Dendritic cell treated with granulocyte-macrophage colony-stimulating factor and Interleukin-4, amounts not matched to agents 40 ng/mL and 50 ng/mL, for 4 days (primary cell): ENCODE measurements around the gene ALDH5A1.

Source experiments
- H3K27ac Mint-ChIP-seq: one replicate; pipeline ENCODE4 v1.8.0; 2022; ENCODE audit warnings: mild to moderate bottlenecking, mixed read lengths
- H3K27me3 Mint-ChIP-seq: one replicate; pipeline ENCODE4 v1.8.0; 2022; ENCODE audit warnings: mild to moderate bottlenecking, mixed read lengths
- H3K36me3 Mint-ChIP-seq: one replicate; pipeline ENCODE4 v1.8.0; 2022; ENCODE audit warnings: low read depth, mixed read lengths
- H3K4me1 Mint-ChIP-seq: one replicate; pipeline ENCODE4 v1.8.0; 2022; ENCODE audit warnings: low read depth, mixed read lengths
- H3K4me3 Mint-ChIP-seq: one replicate; pipeline ENCODE4 v1.8.0; 2022; ENCODE audit warnings: mild to moderate bottlenecking, moderate library complexity, mixed read lengths
- H3K9me3 Mint-ChIP-seq: one replicate; pipeline ENCODE4 v1.8.0; 2022; ENCODE audit warnings: mixed read lengths
- intact Hi-C: fragments of 100-400 bp; cut with micrococcal nuclease; formaldehyde crosslinking; loops from one replicate; pipeline ENCODE4 v1.15.0; 2022

Gene ALDH5A1

DNA sequence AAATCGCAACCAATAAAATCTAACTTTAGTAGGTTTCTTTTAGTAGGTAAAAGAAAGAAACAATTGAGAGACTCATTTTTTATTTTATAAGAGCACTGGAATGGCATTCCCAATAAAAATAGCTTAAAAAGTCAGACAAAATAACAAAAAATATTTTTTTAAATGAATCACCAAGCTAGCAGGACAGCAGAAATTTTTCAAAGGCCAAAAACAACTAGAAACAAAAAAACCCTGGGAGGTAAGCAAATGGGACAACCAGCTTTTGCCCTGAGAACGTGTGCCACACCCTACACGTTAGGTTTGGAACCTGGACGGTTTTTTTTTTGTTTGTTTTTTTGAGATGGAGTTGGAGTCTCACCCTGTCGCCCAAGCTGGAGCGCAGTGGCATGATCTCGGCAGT, 25.0 kb upstream of the ALDH5A1 start:
- H3K36me3 Mint-ChIP-seq = no peaks in the 10 kb centered on the region
- H3K27me3 Mint-ChIP-seq = no peaks in the 10 kb centered on the region

DNA sequence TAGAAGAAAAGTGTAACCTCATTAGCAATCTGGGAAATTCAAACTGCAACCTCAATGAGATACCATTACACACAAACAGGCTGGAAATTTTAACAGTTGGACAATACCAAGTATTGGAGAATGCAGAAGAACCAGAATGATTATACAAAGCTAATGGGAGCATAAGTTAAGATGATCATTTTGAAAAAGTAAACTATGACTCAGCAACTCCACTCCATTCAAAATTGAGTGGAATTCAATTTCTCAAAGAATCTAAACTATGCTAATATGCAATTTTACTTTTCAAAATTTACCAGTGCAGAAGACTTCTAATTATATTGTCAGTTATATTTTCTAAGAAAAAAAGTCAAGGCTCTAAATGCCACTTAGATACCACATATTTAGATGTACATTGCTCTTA, 22.6 kb upstream of the ALDH5A1 start:
- intact Hi-C loops = no loop called here
- Mint-ChIP-seq H3K4me1 (no peaks in the 10 kb centered on the region), H3K9me3 (no peaks in the 10 kb centered on the region)

More for the DNA sequence above, 25.0 kb upstream of the ALDH5A1 start:
- Mint-ChIP-seq H3K27ac (no peak overlapping the region), H3K4me1 (no peaks in the 10 kb centered on the region), H3K9me3 (no peaks in the 10 kb centered on the region), H3K4me3 (no peak overlapping the region)
- intact Hi-C loops = no loop called here

DNA sequence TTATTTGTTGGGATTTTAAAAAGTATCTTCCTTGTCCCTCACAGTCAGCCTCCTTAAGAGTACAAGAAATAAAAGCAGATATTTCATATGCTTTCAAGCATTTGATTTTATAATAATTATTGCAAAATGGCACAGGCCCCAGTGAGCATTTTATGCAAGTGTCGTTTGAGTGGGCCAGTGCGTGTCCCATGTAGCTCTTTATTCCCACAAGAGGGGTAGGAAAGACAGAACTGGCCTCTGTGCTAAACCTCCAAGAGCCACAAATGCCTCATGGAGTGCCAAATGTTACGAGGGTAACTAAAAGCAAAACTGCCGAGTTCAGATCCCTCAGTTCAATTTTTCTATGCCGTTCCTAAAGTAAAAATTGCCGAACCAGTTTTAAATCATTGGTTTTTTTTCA, 18.1 kb upstream of the ALDH5A1 start:
- H3K27me3 Mint-ChIP-seq = no peaks in the 10 kb centered on the region
- H3K4me1 Mint-ChIP-seq = no peaks in the 10 kb centered on the region
- no peaks in the 10 kb centered on the region for H3K36me3 Mint-ChIP-seq
- no peaks in the 10 kb centered on the region for H3K9me3 Mint-ChIP-seq
- no peak overlapping the region for H3K4me3 Mint-ChIP-seq
- intact Hi-C loops = no loop called here
- no peak overlapping the region for H3K27ac Mint-ChIP-seq

More for the DNA sequence above, 22.6 kb upstream of the ALDH5A1 start:
- no peaks in the 10 kb centered on the region for H3K36me3 Mint-ChIP-seq
- H3K27me3 Mint-ChIP-seq = no peaks in the 10 kb centered on the region
- no peak overlapping the region for H3K4me3 Mint-ChIP-seq
- H3K27ac Mint-ChIP-seq = no peak overlapping the region

DNA sequence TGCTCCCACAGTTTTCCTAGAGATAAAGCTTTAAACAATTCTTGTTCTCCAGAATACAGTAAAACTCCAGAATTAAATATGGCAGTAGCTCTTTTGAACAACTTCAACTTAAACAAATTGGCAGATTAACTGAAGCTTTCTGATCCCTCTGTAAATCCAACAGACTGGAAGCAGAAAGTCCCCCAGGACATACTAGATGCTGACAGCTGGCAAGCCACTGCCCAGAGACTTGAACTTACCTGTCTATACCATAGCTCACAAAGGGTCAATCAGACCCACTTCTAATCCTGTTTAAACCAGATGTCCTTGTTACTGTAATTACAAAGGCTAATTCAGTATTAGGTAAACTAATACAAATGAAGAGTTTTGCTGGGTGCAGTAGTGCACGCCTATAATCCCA, 17.7 kb upstream of the ALDH5A1 start:
- no peaks in the 10 kb centered on the region for H3K27me3 Mint-ChIP-seq
- no peak overlapping the region for H3K4me3 Mint-ChIP-seq
- H3K27ac Mint-ChIP-seq = no peak overlapping the region
- no peaks in the 10 kb centered on the region for H3K4me1 Mint-ChIP-seq
- intact Hi-C loops = no loop called here
- no peaks in the 10 kb centered on the region for H3K36me3 Mint-ChIP-seq
- no peaks in the 10 kb centered on the region for H3K9me3 Mint-ChIP-seq

DNA sequence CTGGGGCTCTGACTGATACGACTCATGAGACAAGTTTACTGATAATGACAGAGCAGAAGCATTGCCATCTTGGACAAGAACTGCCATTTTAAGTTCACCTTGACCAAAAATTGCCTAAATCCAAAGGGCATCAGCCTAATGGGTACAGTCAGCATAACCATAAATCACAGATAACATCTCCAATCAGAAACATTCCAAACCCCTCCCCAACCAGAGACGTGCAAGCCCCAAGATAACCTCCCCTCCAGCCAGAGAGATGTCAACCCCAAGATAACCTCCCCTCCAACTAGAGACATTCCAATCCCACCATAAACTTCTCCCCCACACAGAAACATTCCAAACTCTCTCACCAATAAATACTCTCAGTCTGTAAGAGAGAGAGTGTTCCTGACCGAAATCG, 15.9 kb upstream of the ALDH5A1 start:
- H3K4me1 Mint-ChIP-seq = no peaks in the 10 kb centered on the region
- no peak overlapping the region for H3K27ac Mint-ChIP-seq
- no peaks in the 10 kb centered on the region for H3K9me3 Mint-ChIP-seq
- H3K27me3 Mint-ChIP-seq = no peaks in the 10 kb centered on the region
- no peaks in the 10 kb centered on the region for H3K36me3 Mint-ChIP-seq
- intact Hi-C loops = no loop called here
- no peak overlapping the region for H3K4me3 Mint-ChIP-seq

DNA sequence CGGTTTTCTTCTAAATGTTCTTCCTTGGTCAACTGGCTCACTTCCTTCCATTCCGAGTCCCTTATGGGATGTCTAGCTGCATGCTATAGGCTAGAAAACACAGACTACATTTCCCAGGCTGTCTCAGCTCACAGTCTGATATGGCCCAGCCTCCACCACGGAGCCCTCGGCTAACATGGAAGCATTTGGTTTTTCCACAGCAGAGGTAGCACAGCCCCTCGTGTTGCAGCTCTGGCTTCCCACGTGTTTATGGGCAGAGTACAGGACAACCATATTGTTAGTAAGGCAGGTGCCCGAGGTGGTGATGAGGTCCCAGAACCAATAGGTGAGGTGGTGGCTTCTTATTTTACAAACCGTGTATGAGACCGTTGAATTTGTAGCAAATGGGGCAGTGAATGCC, 14.1 kb upstream of the ALDH5A1 start:
- H3K9me3 Mint-ChIP-seq = no peaks in the 10 kb centered on the region
- H3K27ac Mint-ChIP-seq = no peak overlapping the region

DNA sequence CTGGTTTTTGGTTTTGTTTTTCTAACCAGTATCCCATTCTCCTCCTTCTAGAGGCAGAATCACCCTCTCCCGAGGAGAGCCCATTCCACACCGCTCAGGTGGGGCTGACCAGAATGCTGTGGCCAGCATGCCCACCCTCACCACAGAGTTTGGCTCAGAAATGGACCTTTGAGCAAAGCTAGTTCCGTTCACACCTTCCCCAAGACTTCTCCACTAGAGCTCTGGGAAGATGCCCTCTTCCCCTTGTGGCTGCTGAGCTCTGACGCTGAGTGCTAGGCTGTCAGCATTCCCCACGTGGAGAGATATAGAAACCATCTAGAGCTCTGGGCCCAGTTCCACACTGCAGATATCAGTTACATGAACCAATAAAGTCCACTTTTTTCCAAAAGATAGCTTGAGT, 13.3 kb upstream of the ALDH5A1 start:
- H3K27ac Mint-ChIP-seq = no peak overlapping the region
- intact Hi-C loops = no loop called here
- H3K9me3 Mint-ChIP-seq = no peaks in the 10 kb centered on the region
- H3K36me3 Mint-ChIP-seq = no peaks in the 10 kb centered on the region
- no peak overlapping the region for H3K4me3 Mint-ChIP-seq
- no peaks in the 10 kb centered on the region for H3K4me1 Mint-ChIP-seq
- no peaks in the 10 kb centered on the region for H3K27me3 Mint-ChIP-seq

More for the DNA sequence above, 14.1 kb upstream of the ALDH5A1 start:
- H3K36me3 Mint-ChIP-seq = no peaks in the 10 kb centered on the region
- no peak overlapping the region for H3K4me3 Mint-ChIP-seq
- H3K27me3 Mint-ChIP-seq = no peaks in the 10 kb centered on the region
- intact Hi-C loops = no loop called here
- H3K4me1 Mint-ChIP-seq = no peaks in the 10 kb centered on the region

DNA sequence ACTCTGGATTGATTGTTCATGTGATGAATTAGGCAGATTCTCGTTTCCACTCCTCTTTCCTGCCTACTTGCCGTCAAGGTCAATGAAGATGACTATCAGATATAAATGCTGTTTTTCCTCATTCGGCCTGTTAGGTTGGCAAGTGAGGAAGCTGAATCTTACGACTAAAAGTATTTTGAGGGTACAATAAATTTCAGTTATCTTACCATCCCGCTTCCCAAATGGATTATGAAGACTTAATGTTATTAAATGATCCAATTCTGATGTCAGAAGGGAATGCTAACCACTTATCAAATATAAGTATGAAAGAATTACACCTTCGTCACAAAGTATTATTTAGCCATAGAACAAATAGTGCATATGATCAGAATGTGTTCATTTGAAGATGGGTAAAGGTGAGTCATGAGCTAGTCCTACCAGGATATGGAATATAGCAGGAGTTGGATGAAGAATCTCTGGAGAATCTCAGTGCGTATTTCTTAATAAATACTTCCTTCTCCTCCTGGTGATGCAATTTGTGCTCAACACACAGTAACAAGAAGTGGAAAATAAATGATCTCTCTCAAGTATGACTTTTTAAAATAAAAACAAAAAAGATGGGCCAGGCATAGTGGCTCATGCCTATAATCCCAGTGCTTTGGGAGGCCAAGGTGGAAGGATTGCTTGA, 10.0 kb upstream of the ALDH5A1 start:
- no peaks in the 10 kb centered on the region for H3K27me3 Mint-ChIP-seq
- H3K4me3 Mint-ChIP-seq = no peak overlapping the region
- H3K36me3 Mint-ChIP-seq = no peaks in the 10 kb centered on the region
- H3K4me1 Mint-ChIP-seq = no peaks in the 10 kb centered on the region
- H3K27ac Mint-ChIP-seq = no peak overlapping the region
- no peaks in the 10 kb centered on the region for H3K9me3 Mint-ChIP-seq
- intact Hi-C loops = no loop called here

DNA sequence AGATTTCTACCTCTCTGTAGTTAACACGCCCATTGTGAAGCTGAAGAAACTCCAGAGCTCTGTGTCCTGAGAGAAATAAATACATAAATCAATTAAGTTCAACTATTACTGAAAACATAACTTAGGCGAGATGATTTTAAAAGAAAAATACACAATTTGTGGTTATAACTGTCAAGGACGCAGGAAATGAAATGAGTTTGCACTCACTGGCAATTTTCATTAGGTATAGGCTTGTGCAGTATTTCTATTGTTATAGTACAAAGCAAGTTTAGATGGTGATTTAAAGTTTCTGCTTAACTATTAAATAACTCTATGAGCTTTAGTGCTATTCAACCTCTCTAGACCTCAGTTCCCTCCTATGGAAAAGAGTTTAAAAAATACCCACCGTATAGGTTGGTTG, 8.7 kb upstream of the ALDH5A1 start:
- intact Hi-C loops = no loop called here
- Mint-ChIP-seq H3K27ac (no peak overlapping the region), H3K36me3 (no peaks in the 10 kb centered on the region), H3K4me1 (no peaks in the 10 kb centered on the region), H3K27me3 (no peaks in the 10 kb centered on the region), H3K4me3 (no peak overlapping the region), H3K9me3 (no peaks in the 10 kb centered on the region)

DNA sequence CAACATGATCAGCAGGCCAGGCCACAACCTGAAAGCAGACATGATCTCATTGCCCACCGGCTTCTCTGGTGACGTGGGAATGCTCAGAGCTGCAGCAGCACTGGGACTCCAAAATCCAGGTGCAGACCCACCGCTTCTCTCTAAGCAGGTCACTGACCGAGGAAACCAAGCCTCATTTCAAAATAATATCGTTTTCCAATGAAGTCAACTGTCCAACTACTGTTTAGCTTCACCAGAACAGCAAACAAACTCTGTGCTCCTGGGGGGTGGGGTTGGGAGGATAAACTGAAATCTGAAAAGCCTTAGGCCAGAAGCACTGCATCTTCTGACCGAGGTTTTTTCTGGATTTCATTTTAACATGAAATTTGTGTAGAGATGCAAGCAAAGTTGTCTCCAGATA, 5.3 kb upstream of the ALDH5A1 start, which contains the start of gene GPLD1:
TSS of gene GPLD1 (minus strand) at position 109 of the 400 bp plus-strand sequence. CDS start at position 42, 67 bp downstream.
- no peak within 1 kb of the TSS for H3K4me3 Mint-ChIP-seq

DNA sequence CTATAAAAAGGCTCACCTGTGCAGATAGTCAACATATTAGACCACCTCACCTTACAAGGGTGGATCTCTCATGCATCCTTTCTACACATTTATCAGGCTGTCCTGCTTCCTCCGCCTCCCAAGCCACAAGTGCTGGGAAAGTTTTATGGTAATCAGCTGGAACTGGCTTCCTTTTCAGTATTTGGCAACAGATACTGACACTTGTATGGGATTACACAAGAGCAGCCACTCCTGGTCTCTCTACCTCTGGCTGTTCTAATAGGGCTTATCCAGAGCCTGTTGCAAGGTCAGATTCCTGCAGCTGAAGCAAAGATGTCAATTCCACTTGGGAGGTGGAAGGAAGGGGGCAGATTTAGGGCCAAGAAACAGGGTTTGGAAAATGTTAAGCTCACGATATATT, 4.9 kb upstream of the ALDH5A1 start:
- Mint-ChIP-seq H3K27me3 (peaks cover 22% of the 10 kb centered on the region), H3K27ac (no peak overlapping the region), H3K4me1 (peaks cover 11% of the 10 kb centered on the region), H3K4me3 (no peak overlapping the region), H3K9me3 (no peaks in the 10 kb centered on the region), H3K36me3 (no peaks in the 10 kb centered on the region)
- intact Hi-C loops = no loop called here

More for the DNA sequence above, 5.3 kb upstream of the ALDH5A1 start, which contains the start of gene GPLD1:
- peaks cover 9% of the 10 kb centered on the region for H3K4me1 Mint-ChIP-seq
- no peaks in the 10 kb centered on the region for H3K36me3 Mint-ChIP-seq
- H3K27me3 Mint-ChIP-seq = peaks cover 21% of the 10 kb centered on the region
- no peaks in the 10 kb centered on the region for H3K9me3 Mint-ChIP-seq
- H3K27ac Mint-ChIP-seq = no peak within 1 kb of the TSS
- intact Hi-C loops = no loop called here

DNA sequence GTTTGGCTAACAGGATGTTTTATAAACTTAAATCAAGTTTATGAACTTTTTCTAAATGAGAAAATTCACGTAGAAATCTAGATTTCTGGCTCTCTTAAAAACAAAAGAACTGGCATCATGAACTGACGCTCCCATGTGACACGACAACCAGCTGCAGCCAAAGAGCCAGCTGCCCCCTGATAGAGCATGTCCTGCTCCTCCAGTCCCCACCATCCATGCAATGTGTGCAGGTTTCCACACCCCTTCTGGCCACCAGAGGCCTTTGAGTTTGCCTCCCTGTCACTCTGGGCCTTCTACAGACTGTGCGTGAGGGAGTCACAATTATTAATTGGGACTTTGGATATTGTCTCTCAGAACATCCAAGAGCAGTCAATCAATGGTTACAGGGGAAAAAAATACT, 3.8 kb upstream of the ALDH5A1 start:
- Mint-ChIP-seq H3K4me3 (no peak overlapping the region), H3K4me1 (peaks cover 21% of the 10 kb centered on the region), H3K9me3 (no peaks in the 10 kb centered on the region), H3K27ac (no peak overlapping the region), H3K27me3 (peaks cover 25% of the 10 kb centered on the region), H3K36me3 (no peaks in the 10 kb centered on the region)
- intact Hi-C loops = no loop called here

DNA sequence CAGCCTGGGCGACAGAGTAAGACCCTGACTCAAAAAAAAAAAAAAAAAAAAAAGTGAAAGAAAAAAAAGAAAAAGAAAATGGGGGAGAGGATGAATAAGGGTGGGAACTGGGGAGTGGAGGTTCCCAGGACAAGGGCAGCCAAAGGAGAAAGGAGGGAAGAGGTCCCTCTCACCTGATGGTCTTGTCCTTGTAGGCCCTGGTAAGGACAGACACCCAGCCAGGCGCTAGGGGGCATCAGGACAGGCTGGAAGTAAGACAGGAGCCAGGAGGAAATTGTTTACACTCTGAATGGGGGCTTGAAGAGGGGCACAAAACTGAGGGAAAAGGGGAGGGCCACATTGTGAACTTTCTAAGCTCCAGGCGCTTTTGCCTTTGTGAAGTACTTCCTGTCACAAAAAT, 2.3 kb upstream of the ALDH5A1 start:
- intact Hi-C loops = no loop called here
- Mint-ChIP-seq H3K27me3 (peaks cover 36% of the 10 kb centered on the region), H3K4me3 (no peak overlapping the region), H3K27ac (no peak overlapping the region), H3K4me1 (peaks cover 26% of the 10 kb centered on the region), H3K9me3 (peaks cover 7% of the 10 kb centered on the region), H3K36me3 (no peaks in the 10 kb centered on the region)

DNA sequence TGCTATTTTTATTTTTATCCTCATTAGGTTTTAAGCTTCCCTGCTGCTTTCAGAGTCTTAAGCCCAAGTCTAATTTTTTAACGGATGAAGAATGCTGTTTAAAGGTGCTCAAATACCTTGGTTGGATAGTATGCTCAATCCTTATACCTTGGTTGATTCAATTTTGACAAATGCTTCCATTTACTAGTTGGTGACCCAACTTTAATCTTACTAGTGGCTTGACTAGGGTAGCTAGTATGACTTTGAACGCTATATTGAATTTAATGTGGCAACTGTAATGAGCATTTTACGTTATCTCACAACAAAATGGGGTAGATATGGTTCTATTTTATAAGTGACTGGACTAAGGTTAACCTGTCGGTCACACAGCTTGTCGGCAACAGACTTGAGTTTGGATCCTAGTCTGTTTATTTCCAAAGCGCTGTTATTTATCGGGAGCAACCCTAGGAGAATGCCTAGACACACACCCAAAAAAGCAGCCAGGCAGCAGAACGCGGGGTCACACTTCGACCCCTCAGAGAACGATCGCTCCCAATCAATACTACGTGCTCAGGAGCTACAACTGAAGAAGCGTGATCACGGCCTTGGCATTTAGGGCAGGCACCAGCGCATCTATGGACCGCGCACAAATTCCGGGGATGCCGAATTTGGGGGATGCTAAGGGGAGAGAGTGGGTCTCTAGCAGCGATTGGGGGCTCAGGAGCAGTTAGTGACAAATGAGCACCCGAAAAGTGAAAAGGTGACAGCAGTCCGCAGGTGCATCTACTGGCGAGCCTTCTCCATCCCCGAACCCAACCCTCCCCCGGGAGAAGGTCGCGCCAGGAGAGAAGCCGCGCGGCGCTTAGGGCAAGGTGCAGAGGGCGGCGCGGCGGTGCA, 586 bp upstream of the ALDH5A1 start:
- peak overlapping the region; percentile 60 for H3K27ac Mint-ChIP-seq
- intact Hi-C loops = no loop called here
- H3K36me3 Mint-ChIP-seq = no peaks in the 10 kb centered on the region
- H3K9me3 Mint-ChIP-seq = peaks cover 8% of the 10 kb centered on the region
- H3K27me3 Mint-ChIP-seq = peaks cover 36% of the 10 kb centered on the region
- H3K4me1 Mint-ChIP-seq = peaks cover 32% of the 10 kb centered on the region
- peak overlapping the region; percentile 77 for H3K4me3 Mint-ChIP-seq
